ENCODE data around the gene ATF6B.
A peak's percentile ranks its signal among the peaks of the same experiment; 100 is the strongest.

The ATF6B gene

DNA sequence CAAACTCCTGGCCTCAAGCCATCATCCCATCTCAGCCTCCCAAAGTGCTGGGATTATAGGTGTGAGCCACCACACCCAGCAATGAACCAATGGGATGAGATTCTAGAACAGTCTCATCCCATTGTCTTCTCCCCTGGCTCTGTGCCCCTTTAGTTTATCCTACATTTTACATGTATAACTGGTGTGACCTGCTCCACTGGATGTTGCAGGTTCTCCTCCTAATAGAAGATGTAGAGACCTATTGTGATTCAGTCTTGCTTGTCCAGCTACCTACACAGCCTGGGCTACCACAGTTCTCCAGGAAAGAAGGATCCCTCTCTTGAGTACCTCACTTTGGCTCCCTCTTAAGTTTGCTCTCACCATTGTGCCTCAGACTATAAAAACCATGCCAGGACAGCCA is 4.1 kb upstream of the ATF6B start:
- no peak for DNase-seq (ENCODE audit: low spot score)

DNA sequence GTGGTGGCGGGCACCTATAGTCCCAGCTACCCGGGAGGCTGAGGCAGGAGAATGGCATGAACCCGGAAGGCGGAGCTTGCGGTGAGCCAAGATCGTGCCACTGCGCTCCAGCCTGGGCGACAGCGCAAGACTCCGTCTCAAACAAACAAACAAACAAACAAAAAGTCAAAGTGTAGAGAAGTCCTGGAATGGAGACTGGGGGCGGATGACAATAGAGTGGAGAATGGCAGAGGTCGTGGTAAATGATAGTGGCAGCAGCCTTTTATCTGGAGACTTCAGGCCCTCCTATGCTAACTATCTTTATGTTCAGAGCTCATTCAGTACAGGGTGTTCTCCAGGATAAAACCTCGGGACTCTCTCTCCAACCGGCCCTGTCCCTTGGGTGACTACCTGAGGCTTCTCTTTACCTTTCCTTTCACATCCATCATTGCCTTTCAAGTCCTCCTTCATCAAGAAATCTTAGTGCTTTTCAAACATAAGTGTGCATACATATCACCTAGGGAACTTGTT is 3.4 kb upstream of the ATF6B start:
- DNase-seq (ENCODE audit: low spot score), result no peak

DNA sequence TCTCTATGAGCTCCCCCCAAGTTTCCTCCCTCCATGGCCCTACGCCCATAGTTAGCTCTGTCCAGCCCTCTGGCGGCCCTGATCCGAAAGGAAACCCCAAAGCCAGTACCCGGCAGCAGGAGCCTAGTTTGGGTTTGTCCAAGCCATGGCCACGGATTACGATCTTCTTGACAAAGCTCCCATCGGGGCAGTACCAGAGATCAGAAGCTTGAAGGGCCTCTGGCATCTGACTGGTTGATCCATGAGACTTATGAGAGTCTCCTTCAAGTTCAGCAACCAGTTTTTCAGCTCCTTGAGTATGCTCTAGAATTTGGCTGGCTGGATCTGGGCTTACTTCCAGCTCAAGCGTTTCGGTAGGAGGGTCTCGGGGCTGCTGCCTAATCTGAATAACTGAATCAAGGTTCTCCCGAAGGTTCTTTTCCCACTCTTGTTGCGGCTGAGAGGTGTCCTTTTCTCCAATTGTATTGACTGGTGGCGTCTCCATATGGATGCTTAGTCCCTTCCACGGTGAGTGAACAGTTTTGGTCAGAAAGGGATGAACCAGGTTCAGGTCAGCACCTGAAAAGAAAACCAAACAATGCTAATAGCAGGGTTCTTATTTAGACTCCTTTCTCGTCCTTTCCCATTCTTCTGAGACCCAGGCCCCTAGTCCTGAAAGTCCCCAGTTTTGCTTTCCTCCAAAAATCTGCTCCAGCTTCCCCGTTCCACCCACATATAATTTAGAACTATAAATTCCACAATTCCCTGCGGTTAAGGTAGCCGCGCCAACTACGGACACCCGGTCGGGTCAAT is 1.4 kb upstream of the ATF6B start:
- DNase-seq (ENCODE audit: low spot score), result no peak

DNA sequence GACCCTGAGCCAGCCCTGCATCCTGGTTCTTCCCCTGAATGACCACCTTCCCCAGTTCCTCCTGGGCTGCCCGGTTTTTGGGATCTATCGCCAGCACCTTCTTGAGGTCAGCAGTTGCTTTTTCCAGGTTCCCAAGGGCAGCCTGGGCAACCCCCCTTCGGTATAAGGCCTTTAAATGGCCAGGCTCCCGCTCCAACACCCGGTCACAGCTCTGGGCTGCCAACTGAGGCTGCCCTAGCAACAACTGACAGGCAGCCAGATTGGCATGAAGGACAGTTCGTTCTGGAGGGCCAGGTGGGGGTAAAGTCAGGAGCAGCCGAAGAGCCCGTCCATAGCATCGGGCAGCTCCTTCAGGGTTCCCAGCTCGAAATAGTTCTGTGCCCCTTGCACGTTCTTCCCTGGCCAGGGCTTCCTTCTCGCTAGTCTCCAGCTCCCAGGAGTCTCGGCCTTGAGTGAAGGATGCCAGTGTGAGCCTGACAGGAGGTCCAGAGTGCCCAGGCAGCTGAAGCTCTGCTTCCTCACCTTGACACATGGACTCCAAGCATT is 778 bp upstream of the ATF6B start:
- no peak for DNase-seq (ENCODE audit: low spot score)

DNA sequence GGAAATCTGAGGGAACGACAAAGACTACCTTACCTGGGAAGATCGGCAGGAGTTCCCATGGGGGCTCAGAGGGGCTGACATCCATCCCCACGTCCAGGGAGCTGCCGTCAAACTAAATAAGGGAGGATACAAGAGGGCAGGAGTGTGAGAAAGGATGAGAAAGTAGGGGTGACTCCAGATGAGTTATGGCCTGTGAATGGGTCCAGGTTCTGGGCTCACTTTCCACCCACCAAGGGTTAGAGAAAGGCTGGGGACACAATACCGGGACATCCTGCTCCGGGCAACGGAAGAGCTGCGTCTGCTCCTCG is 683 bp downstream of the ATF6B start:
- no peak for DNase-seq (ENCODE audit: low spot score)

DNA sequence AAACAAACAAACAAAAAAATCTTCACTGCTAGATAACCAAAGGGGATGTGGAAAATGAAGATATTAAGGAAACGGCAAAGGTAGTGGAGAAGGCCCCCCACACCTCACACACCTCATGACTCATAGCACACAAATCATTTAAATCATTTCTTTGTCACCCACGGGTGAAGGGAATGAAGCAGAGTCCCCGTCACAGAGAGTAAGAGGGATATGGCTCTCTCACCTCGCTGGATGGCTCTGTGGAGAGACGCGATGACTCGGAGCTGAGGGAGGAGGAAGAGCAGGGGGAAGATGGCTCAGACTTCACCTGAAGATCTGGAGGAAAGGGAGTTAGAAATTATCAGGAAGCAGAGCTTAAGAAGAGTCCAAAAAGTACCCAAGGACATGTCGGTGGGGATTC is 1.2 kb downstream of the ATF6B start:
- DNase-seq (ENCODE audit: low spot score), result no peak

DNA sequence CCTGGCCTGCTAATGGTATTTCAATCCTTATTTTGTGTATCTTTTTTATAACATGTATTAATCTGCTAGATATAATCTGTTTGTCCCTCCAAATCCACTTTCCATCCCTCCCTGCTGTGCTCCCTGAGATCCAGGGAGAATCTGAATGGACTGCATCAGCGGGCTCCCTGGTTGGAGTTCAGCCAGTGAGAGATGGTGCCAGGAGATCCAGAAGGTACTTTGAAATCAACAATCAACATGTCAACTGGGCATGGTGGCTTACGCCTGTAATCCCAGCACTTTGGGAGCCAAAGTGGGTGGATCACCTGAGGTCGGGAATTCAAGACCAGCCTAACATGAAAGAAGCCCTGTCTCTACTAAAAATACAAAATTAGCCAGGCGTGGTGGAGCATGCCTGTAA is 4.4 kb downstream of the ATF6B start:
- no peak for DNase-seq (ENCODE audit: low spot score)

DNA sequence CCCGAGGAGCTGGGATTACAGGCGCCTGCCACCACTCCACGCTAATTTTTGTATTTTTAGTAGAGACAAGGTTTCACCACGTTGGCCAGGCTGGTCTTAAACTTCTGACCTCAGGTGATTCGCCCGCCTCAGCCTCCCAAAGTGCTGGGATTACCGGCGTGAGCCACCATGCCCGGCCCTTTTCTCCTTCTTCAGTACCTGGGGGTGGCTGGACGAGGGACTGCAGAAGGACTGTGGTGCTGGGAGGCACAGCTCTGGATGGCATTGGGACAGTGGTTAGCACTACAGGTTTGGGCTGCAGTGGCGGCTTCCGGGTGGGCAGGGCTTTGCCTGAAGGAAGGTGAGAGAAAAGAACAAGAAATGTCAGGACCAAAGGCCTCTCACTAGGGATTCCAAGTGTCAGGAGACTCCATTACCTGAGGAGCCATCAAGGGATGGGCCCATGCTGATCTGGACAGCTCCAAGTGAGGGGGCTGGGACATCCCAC is 7.4 kb downstream of the ATF6B start:
- DNase-seq (ENCODE audit: low spot score), result no peak

DNA sequence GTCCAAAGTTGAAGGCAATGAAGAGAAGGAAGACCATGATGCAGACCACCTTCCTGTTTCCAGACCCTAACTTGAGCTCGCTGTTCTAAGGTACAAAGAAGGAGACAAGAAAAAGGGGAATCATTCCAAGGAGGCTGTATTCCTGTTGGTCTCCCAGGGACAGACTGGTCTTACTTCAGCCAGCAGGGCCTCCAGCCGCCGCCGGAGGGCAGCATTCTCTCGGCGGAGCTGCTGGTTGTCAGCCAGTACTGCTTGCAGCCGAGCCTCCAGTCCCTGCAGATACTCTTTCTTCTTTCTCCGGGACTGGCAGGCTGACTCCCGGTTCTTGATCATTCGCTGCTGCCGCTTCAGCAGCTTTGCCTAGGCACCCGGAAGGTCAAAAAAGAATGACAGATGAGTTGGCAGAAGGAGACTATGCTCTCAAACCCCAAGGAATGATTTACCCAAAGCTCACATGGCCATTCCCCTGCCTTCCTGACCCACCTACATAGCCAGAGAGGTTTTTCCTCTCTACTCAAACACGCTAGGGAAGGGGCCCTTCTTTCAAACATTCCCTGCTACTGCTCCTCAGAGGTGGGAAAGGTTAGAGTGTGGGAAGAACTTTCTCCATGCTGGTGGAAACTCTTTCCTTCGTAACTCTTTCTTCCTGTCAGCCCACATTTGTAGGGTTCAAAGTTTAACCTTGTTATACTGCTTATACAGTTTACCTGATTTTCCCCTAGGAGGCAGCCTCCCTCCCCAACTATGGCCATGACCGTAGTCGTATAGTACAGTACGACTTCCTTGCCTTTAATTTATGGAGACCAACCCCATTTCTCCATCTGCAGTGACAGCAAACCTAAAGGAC is 9.0 kb downstream of the ATF6B start:
- peak; percentile 73 for DNase-seq (ENCODE audit: low spot score)

DNA sequence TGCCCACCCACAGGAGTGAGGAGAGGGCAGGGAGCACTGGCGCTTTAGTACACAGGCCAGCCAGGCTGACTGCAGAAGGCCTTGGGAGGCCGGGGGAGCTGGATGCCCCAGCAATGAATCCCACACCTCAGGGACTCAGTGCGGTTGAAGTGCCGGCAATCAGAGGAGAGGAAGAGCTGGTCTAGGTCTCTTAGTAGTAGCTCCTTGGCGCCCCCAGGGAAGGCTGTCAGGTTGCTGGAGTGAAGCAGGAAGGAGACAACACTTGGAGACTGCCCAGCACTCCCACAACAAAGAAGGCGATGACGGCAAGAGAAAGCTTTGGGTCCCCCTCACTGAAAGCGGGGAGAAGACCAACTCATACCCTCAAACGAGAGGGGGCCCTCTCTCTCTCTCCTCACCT is 10.6 kb downstream of the ATF6B start:
- DNase-seq (ENCODE audit: low spot score), result no peak

DNA sequence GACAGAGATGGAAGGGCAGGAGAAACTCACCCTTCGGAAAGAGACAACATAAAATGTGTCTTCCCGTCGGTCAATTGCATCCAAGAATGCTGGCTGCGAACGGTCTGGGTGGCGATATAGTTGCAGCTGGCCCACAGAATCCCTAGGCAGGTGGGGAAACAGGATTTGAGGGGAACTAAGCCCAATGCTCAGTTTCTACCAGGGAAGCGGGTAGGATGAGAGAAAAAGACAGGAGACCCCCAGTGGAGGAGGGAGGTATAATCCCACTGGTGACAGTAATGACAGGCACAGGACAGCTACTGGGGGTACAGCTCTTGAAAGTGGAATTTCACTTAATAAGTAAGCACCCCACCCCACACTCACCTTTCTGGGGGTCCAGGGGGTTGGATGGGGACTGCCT is 11.4 kb downstream of the ATF6B start:
- no peak for DNase-seq (ENCODE audit: low spot score)

DNA sequence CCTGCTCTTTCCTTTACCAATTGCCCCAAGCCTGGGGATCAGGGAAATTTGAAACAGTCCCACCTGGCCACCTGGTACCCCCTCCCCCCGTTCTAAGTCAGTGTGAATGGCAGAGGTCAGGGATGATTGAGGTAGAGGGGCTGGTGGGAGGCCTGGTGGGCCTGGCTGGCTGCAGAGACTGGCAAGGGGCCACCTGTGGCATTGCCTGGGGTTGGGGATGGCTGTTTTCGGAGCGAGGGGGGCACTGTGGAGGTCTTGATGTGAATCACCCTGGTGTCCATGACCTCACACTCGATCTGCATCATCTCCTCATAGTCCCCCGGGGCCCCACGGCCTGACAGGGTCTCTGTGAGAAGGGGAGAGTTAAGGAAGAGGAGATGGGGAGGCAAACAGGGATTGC is 12.4 kb downstream of the ATF6B start:
- no peak for DNase-seq (ENCODE audit: low spot score)

DNA sequence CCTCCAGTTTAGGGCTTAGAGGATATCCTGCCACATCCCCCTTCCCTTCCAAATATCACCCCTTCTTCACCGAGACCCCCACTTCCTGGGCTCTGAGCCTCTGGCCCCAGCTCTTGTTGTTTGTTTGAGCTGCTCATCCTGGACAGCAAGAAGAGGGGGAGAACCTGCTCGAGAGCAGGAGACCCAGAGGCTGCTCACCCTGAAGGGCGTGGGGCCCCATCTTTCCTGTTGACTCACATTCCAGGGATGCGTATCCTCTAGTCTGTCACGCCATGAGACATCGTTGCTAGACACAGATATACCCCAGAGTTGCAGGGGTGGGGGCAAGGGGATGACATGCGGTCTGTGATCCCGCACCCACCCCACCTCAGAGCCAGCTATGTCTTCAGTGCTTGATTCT is 13.2 kb downstream of the ATF6B start:
- no peak for DNase-seq (ENCODE audit: low spot score)

DNA sequence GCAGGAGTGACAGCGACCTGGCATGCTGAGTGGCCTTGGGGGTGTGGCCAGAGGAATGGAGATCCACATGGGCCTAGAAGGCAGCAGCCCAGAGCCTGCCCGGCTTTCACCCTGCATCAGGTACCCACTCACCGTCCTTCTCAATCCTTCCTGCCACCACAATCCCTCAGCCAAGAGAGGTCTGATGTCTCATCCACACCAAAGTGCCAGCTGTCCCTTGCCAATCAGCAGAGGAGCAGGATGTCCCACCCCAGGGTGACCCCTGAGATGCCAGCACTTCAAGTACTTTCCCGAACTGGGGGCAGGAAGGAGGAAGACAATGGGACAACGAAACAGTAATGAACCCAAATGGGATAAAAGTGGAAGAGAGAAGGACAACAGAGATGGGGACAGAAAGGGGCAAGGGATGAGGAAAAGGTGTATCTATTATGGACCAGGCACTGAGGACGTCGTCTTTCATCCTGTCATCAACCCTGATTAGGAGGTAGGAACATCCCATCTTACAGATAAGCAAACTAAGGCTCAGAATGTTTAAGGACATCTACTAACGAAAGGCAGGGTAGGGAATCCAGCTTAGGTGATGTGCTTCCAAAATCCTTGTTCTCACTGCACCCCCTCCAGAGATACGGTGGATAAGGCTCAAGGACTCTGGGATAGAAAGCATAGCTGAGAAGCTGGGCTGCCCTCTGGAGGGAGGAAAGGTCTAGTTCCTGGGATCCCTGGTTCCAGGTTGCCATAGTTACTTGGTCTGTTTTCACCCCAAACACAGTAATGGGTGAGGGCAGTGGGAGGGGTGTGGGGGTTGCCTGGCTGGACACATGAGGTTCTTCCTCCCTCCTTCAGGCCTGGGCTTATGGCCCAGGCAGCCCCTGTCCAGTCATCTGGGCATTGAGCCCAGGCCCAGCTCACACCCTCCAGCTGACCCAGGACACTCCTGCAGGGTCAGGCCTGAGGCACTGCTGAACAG is 14.4 kb downstream of the ATF6B start:
- DNase-seq (ENCODE audit: low spot score), result no peak

DNA sequence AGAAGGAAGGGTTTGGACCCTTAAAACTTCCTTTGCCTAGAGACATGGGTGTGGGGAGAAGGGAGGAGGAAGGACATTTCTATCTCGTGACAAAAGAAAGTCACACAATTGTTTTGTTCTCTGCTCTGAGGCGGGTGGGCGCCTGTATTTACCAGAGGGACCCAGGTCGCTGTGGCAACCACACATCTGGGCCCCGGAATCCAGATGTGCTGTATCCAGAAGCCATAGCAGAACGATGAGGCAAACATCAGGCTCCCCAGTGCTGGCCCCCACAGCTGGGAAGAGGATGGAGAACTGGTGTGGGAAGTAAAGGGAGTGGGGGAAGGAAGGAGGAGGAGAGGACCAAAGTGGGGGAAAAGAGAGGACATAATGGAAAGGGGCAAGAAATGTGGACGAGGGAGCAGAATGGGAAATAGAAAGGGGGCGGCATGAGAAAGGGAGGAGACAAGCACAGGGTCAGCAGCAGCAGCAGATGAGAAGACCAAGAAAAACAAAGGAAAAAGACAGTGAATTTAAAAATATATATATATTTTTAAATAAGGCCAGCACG is 15.5 kb downstream of the ATF6B start:
- DNase-seq (ENCODE audit: low spot score), result no peak

DNA sequence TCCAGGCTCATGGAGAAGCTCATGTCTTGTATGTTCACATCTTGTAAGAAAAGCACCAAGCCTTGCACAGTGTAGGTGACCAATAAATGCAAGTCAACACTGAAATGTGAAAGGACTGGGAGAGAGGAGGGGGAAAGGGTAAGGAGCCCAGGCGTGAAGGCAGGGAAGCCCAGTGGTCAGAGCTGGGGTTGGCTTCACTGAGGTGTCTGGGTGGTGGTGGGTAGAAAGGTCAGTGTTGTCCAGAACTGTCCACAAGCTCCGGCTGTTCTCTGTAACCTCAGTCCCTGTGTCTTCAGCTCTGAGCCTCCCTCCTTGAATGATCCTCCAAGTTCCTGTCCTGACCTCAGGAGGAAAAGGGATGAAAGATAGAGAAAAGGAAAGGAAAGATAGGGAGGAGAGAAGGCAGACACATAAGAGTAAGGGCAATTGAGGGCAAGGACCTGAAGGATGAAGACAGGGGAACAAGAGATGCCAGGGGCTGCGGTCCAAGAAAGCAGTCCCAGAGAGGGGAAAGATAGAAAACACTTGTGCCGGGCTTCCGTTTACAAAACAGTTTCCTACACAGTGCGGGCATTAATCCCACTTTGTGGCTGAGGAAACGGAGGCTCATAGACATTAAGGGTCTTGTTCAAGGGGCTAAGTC is 16.5 kb downstream of the ATF6B start:
- no peak for DNase-seq (ENCODE audit: low spot score)

DNA sequence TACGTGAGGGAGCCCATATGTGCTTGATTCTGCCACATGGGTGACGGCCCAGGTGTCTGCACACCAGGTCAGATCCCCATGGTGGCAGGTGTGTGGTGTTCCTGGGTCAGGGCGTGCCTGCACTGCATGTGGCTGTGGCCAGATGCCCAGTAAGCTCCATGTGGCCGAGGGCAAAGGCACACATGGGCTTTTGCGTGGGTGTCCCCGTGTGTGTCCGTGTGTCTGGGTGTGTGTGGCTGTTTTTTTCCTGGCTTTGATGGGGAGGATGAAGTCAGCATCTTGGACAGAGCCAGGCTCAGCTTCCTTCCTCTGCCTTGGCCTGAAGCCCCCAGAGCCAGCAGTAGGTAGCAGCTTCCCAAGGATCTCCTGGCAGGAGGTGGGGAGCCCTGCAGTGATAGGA is 17.4 kb downstream of the ATF6B start:
- no peak for DNase-seq (ENCODE audit: low spot score)

DNA sequence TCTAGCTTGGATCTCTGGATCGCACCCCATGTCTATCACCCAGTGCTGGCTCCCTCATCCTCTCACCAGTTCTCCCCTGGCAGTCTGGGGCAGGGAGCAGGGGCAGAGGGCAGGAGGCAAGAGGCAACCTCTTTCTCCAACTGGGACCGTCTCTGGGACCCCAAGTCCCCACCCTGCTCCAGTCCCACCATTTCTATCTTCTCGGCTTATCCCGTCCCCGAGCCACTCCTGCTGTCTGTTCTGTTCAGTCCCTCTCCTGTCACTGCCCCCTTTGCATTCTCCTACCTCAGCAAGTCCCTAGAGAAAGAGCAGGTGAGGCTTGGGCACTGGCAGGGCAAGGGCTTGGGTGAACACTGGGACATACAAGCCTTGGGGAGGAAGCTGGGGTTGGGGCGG is 18.3 kb downstream of the ATF6B start:
- DNase-seq (ENCODE audit: low spot score), result no peak

DNA sequence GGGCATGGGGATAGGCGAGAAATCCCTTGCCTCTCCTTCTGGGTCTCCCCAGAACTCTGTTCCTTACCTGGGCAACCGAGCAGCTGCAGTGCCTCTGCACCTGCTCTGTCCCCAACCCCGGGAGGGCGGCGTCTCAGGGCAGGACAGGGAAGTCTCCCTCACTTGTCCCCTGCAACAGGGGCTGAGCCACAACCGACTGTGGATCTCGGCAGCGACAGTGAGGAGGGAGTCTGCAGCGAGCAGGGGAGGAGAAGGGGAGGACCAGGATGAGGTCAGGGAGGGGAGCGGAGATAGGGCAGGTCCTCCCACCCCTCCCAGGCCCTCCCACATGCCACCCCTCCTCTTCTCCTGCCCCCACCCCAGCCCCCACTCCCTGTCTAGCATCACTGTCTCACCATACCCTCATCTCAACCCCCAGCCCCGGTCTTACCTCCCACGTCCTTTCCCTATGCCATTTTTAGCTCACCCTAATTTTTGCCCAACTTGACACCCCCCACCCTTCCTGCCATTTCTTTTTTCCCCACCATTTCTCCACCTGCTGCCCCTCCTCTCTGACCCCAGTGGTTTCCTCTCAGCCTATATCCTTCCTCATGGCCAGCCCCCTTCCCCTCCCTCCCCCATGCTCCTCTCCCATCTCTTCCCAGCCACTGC is 18.8 kb downstream of the ATF6B start, which contains the start of gene TNXB:
Gene TNXB (minus strand): TSS at position 225 of the 651 bp plus-strand sequence. CDS start 11,140 bp downstream, outside the sequence.
- DNase-seq (ENCODE audit: low spot score), result no peak

DNA sequence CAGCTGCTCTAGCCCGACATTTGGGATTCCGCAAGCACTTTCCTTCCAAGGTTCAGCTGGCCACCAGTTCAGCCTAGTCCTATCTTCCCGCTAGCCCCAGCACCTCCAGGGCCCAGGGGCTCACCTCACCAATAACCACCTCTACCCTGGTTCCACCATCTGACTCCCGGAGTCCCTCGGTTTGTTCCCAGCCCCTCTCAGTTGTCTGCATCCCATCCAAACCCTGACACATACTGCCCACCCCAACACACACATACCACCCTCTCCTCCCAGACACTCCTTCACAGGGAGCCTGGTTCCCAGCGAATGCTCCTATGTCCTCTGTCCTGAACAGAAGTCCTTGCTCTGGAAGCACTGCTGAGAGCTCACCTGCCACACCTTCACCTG is 19.3 kb downstream of the ATF6B start:
- no peak for DNase-seq (ENCODE audit: low spot score)
